Measurements from ENCODE around the gene TMEM209. TPM values are rescaled to one million over a fixed set of nuclear protein-coding genes. Genes with fewer than 3 reads are reported as not detected.

TMEM209 gene
- total RNA-seq, 2 experiments from 2014 or later: 18.3 to 18.8 TPM

DNA sequence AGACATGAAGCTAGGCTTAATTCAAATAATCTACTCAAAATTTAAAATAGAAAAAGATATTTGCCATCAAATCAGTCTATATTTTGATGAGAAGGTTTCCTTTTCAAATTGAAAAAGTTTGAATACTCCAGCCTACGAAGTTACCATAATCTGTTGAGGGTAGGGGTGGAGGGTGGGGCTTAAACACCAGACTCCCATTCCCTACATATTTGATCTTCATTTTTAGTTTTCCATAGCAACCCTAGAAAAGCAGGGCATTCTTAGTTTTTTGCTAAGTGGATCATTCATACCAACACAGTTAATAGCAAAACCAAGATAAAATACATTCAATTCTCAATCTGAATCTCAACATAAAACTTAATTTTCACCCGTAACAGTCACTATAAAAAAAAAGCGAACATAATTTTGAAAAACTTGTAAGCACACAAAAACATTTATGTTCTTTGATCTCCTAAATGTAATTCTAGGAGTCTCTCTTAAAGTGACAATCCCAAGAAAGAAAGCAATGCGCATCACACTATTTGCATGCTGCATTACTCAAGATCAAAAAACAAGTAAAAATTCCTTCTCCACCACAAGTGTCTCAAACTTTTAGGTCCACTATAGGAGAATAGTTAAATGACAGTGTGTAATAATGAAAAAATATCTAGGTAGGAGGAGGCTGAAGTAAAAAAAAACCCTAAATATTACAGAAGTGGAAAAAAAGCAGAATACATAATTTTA, 30.8 kb downstream of the TMEM209 start:
- TF ChIP-seq, protein P1, sequence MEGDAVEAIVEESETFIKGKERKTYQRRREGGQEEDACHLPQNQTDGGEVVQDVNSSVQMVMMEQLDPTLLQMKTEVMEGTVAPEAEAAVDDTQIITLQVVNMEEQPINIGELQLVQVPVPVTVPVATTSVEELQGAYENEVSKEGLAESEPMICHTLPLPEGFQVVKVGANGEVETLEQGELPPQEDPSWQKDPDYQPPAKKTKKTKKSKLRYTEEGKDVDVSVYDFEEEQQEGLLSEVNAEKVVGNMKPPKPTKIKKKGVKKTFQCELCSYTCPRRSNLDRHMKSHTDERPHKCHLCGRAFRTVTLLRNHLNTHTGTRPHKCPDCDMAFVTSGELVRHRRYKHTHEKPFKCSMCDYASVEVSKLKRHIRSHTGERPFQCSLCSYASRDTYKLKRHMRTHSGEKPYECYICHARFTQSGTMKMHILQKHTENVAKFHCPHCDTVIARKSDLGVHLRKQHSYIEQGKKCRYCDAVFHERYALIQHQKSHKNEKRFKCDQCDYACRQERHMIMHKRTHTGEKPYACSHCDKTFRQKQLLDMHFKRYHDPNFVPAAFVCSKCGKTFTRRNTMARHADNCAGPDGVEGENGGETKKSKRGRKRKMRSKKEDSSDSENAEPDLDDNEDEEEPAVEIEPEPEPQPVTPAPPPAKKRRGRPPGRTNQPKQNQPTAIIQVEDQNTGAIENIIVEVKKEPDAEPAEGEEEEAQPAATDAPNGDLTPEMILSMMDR (IDR thresholded peaks at IDR 0.05): no peak
- Histone ChIP-seq H3K9me3 (ENCODE audit: control insufficient read depth in 1 of 2, insufficient read depth in 1 of 2, low read length in 2 of 2) (no peaks in the 10 kb centered on the region), H3K36me3 (ENCODE audit: insufficient read depth, low read length) (peaks cover 59% of the 10 kb centered on the region), H3K27ac (ENCODE audit: low read depth in 1 of 2, low read length in 2 of 2) (no peak overlapping the region), H3K4me3 (ENCODE audit: low read length) (no peak overlapping the region), H3K27me3 (ENCODE audit: control insufficient read depth in 1 of 2, insufficient read depth in 2 of 2, low read length in 2 of 2) (no peaks in the 10 kb centered on the region), H3K4me1 (ENCODE audit: insufficient read depth, low read length) (no peaks in the 10 kb centered on the region)
- CTCF ChIA-PET: no interaction called here
- no peak overlapping the region for H3K4me3 Mint-ChIP-seq
- ATAC-seq (ENCODE audit: poor library complexity) (no peak), DNase-seq (no peak)
- peaks cover 79% of the 10 kb centered on the region for H3K36me3 Mint-ChIP-seq (ENCODE audit: low read depth)
- H3K4me1 Mint-ChIP-seq (ENCODE audit: low read depth): no peaks in the 10 kb centered on the region
- H3K27me3 Mint-ChIP-seq: no peaks in the 10 kb centered on the region
- no peaks in the 10 kb centered on the region for H3K9me3 Mint-ChIP-seq
- POLR2A ChIA-PET: no interaction called here
- intact Hi-C loops (cut with DNase I, micrococcal nuclease): no loop called here
- H3K27ac Mint-ChIP-seq: no peak overlapping the region

DNA sequence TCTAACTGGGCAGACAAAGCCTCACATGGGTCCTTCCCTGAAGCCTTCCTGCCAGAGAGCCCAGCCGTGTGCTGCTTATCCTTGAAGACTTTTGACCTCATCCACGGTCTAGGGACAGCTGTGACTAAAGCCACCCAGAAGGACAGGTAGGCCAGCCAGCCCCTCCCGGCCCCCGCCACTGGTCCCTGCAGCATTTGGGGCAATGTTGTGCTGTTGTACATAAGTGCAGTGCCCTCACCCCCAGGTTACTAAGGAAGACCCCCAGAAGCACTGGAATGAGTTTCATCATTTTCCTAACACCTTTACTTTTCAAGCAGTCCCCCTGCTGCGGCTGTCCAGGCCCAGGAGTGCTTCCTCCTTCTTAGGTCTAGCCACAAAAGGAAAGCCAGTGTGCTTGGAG, 43.0 kb downstream of the TMEM209 start:
- no peaks in the 10 kb centered on the region for H3K4me1 ChIP-seq (ENCODE audit: insufficient read depth, low read length)
- ATAC-seq (ENCODE audit: poor library complexity) (no peak), DNase-seq (no peak)
- ChIA-PET CTCF (no interaction called here), POLR2A (no interaction called here)
- TF ChIP-seq, protein P1 (IDR thresholded peaks at IDR 0.05): no peak
- H3K36me3 ChIP-seq (ENCODE audit: insufficient read depth, low read length): peaks cover 49% of the 10 kb centered on the region
- no peak overlapping the region for H3K4me3 ChIP-seq (ENCODE audit: low read length)
- H3K27ac ChIP-seq (ENCODE audit: low read depth in 1 of 2, low read length in 2 of 2): no peak overlapping the region
- peaks cover 83% of the 10 kb centered on the region for H3K36me3 Mint-ChIP-seq (ENCODE audit: low read depth)
- H3K27me3 ChIP-seq (ENCODE audit: control insufficient read depth in 1 of 2, insufficient read depth in 2 of 2, low read length in 2 of 2): no peaks in the 10 kb centered on the region
- no peak overlapping the region for H3K27ac Mint-ChIP-seq
- H3K27me3 Mint-ChIP-seq: no peaks in the 10 kb centered on the region
- intact Hi-C loops (cut with DNase I, micrococcal nuclease): no loop called here
- no peaks in the 10 kb centered on the region for H3K4me1 Mint-ChIP-seq (ENCODE audit: low read depth)
- H3K9me3 Mint-ChIP-seq: peaks cover 3% of the 10 kb centered on the region
- peaks cover 3 to 14% of the 10 kb centered on the region in 2 experiments for H3K9me3 ChIP-seq (ENCODE audit: control insufficient read depth in 1 of 2, insufficient read depth in 1 of 2, low read length in 2 of 2)
- no peak overlapping the region for H3K4me3 Mint-ChIP-seq

DNA sequence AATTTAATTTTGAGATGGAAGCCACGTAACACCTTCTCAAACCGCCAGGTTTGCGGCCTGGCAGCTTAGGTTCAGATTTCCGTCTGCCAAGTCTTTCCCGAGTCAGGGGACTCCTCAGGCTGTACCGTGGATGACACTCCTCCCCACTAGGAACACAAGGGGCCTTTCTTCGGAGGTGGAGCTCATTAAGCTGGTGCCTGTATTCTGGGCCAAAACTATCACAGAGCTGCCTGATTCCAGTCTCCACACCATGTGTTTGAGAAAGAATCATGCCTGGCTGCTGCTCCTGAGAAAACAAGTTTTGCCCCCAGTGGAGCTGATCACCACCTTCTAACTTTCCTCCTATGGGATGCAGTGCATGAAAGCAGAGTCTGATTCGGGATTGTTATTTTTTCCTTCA, 44.8 kb downstream of the TMEM209 start:
- TF ChIP-seq, protein P1 (IDR thresholded peaks at IDR 0.05): no peak
- Mint-ChIP-seq H3K27ac (no peak overlapping the region), H3K4me1 (ENCODE audit: low read depth) (no peaks in the 10 kb centered on the region), H3K4me3 (no peak overlapping the region), H3K36me3 (ENCODE audit: low read depth) (peaks cover 70% of the 10 kb centered on the region), H3K9me3 (peaks cover 3% of the 10 kb centered on the region), H3K27me3 (no peaks in the 10 kb centered on the region)
- peaks cover 38% of the 10 kb centered on the region for H3K36me3 ChIP-seq (ENCODE audit: insufficient read depth, low read length)
- ChIA-PET CTCF (no interaction called here), POLR2A (interaction anchor here (1.0 kb wide), 1 partner anchor 19 kb away, joined by 3 read pairs; no protein-coding TSS in a partner anchor)
- H3K27ac ChIP-seq (ENCODE audit: low read depth in 1 of 2, low read length in 2 of 2): no peak overlapping the region
- H3K9me3 ChIP-seq (ENCODE audit: control insufficient read depth in 1 of 2, insufficient read depth in 1 of 2, low read length in 2 of 2): peaks cover 9 to 31% of the 10 kb centered on the region in 2 experiments
- intact Hi-C loops (cut with DNase I, micrococcal nuclease): no loop called here
- DNase-seq: no peak
- ATAC-seq (ENCODE audit: poor library complexity): no peak
- H3K27me3 ChIP-seq (ENCODE audit: control insufficient read depth in 1 of 2, insufficient read depth in 2 of 2, low read length in 2 of 2): no peaks in the 10 kb centered on the region
- H3K4me1 ChIP-seq (ENCODE audit: insufficient read depth, low read length): no peaks in the 10 kb centered on the region
- H3K4me3 ChIP-seq (ENCODE audit: low read length): no peak overlapping the region
